ENCODE data around the gene IL17RD. TPM values are rescaled to one million over a fixed set of nuclear protein-coding genes. Genes with fewer than 3 reads are reported as not detected.

Gene IL17RD
- total RNA-seq, 2 donors from 2014 or later = 47.1 to 71.3 TPM

- peaks cover 47% of the 10 kb centered on the region for H3K4me1 Mint-ChIP-seq
- H3K36me3 ChIP-seq (ENCODE audit: control insufficient read depth, insufficient read depth, low read length) = peaks cover 22% of the 10 kb centered on the region
- H3K9me3 ChIP-seq (ENCODE audit: control insufficient read depth, low read length) = no peaks in the 10 kb centered on the region
- WGBS, 2 experiments (ENCODE audit: insufficient coverage in 1 of 2, insufficient read length in 1 of 2) = 98% methylated on average over 13 of the region's 13 CpGs; no CpG with 5 or more reads in 1 of the 2 experiments
- H3K4me1 ChIP-seq (ENCODE audit: control insufficient read depth, insufficient read depth, low read length) = peaks cover 24% of the 10 kb centered on the region
- H3K27me3 Mint-ChIP-seq (ENCODE audit: insufficient read depth) = no peaks in the 10 kb centered on the region
- no peak overlapping the region for H3K4me3 Mint-ChIP-seq
- H3K27me3 ChIP-seq (ENCODE audit: control insufficient read depth, insufficient read depth, low read length, poor library complexity, severe bottlenecking) = no peaks in the 10 kb centered on the region
- no peak overlapping the region for H3K27ac ChIP-seq (ENCODE audit: low read depth, low read length)
- H3K9ac ChIP-seq (ENCODE audit: extremely low read depth, low read length, poor library complexity, severe bottlenecking) = no peak overlapping the region
- no peak for TF ChIP-seq CTCF (conservative IDR thresholded peaks at IDR 0.05)
- H3K4me3 ChIP-seq (ENCODE audit: low read length) = no peak overlapping the region
- no peak overlapping the region for H3K27ac Mint-ChIP-seq
- DNase-seq = peak; percentile 19
- H3K36me3 Mint-ChIP-seq (ENCODE audit: low read depth) = peaks cover 25% of the 10 kb centered on the region
- H3K9me3 Mint-ChIP-seq = no peaks in the 10 kb centered on the region
These were observed 19.3 kb downstream of the IL17RD start for GRCh38 chr3:57145852-57146251.

GRCh38 chr3:57144952-57145351 is 20.2 kb downstream of the IL17RD start:
- Histone ChIP-seq H3K36me3 (ENCODE audit: control insufficient read depth, insufficient read depth, low read length) (peaks cover 22% of the 10 kb centered on the region), H3K27ac (ENCODE audit: low read depth, low read length) (no peak overlapping the region), H3K27me3 (ENCODE audit: control insufficient read depth, insufficient read depth, low read length, poor library complexity, severe bottlenecking) (no peaks in the 10 kb centered on the region), H3K9ac (ENCODE audit: extremely low read depth, low read length, poor library complexity, severe bottlenecking) (no peak overlapping the region), H3K9me3 (ENCODE audit: control insufficient read depth, low read length) (no peaks in the 10 kb centered on the region), H3K4me3 (ENCODE audit: low read length) (no peak overlapping the region), H3K4me1 (ENCODE audit: control insufficient read depth, insufficient read depth, low read length) (peaks cover 25% of the 10 kb centered on the region)
- H3K36me3 Mint-ChIP-seq (ENCODE audit: low read depth) = peaks cover 20% of the 10 kb centered on the region
- peak overlapping the region; percentile 12 for H3K27ac Mint-ChIP-seq
- H3K4me1 Mint-ChIP-seq = peaks cover 43% of the 10 kb centered on the region
- TF ChIP-seq CTCF (conservative IDR thresholded peaks at IDR 0.05) = no peak
- no peaks in the 10 kb centered on the region for H3K9me3 Mint-ChIP-seq
- no peak for DNase-seq
- H3K27me3 Mint-ChIP-seq (ENCODE audit: insufficient read depth) = no peaks in the 10 kb centered on the region
- whole genome bisulfite sequencing, 2 experiments (ENCODE audit: insufficient coverage in 1 of 2, insufficient read length in 1 of 2) = 79 to 88% methylated on average over 2 to 3 of the region's 3 CpGs
- H3K4me3 Mint-ChIP-seq = no peak overlapping the region

GRCh38 chr3:57143886-57144459 is 21.2 kb downstream of the IL17RD start:
- Mint-ChIP-seq H3K4me1 (peaks cover 50% of the 10 kb centered on the region), H3K27me3 (ENCODE audit: insufficient read depth) (no peaks in the 10 kb centered on the region), H3K4me3 (no peak overlapping the region), H3K9me3 (no peaks in the 10 kb centered on the region), H3K27ac (peak overlapping the region; percentile 74), H3K36me3 (ENCODE audit: low read depth) (peaks cover 13% of the 10 kb centered on the region)
- H3K4me3 ChIP-seq (ENCODE audit: low read length) = no peak overlapping the region
- peaks cover 25% of the 10 kb centered on the region for H3K4me1 ChIP-seq (ENCODE audit: control insufficient read depth, insufficient read depth, low read length)
- no peak for TF ChIP-seq CTCF (conservative IDR thresholded peaks at IDR 0.05)
- peaks cover 12% of the 10 kb centered on the region for H3K36me3 ChIP-seq (ENCODE audit: control insufficient read depth, insufficient read depth, low read length)
- H3K27me3 ChIP-seq (ENCODE audit: control insufficient read depth, insufficient read depth, low read length, poor library complexity, severe bottlenecking) = no peaks in the 10 kb centered on the region
- no peaks in the 10 kb centered on the region for H3K9me3 ChIP-seq (ENCODE audit: control insufficient read depth, low read length)
- no peak overlapping the region for H3K9ac ChIP-seq (ENCODE audit: extremely low read depth, low read length, poor library complexity, severe bottlenecking)
- 90 to 92% methylated on average over 2 to 4 of the region's 4 CpGs for WGBS, 2 experiments (ENCODE audit: insufficient coverage in 1 of 2, insufficient read length in 1 of 2)
- no peak for DNase-seq
- no peak overlapping the region for H3K27ac ChIP-seq (ENCODE audit: low read depth, low read length)
